Smooth muscle cell of trachea (primary cell): ENCODE data around the gene SLC25A47. TPM values are rescaled to one million over a fixed set of nuclear protein-coding genes. Genes with fewer than 3 reads are reported as not detected.

ENCODE experiments used
- total RNA-seq: library from RNA; depleted of rRNA; stranded (reverse); fragments of >200 nt; gene quantifications from 2 replicates; pipeline ENCODE4 v1.2.1, GENCODE V29; 2014

The SLC25A47 gene
- total RNA-seq, result not detected in 2 replicates

GRCh38 chr14:100323121-100323941, at the start of gene SLC25A47:
SLC25A47 (plus strand) TSS chr14:100323339; CDS start chr14:100323415, 76 bp downstream.

GRCh38 chr14:100306101-100306997, 16.8 kb upstream of the SLC25A47 start, which contains the start of gene SLC25A29:
SLC25A29 (minus strand) TSS chr14:100306444; CDS start chr14:100306232, 212 bp downstream.

GRCh38 chr14:100375963-100376735, 53.0 kb downstream of the SLC25A47 start, which contains the start of gene WDR25:
WDR25 (plus strand) TSS chr14:100376485.

Other genes with a start within 250 kb of the SLC25A47 start
- under 0.01 and 1.5 TPM in 2 replicates for gene DEGS2, start 163.7 kb upstream of the SLC25A47 start, total RNA-seq
- 39.7 and 50.0 TPM in 2 replicates for gene YY1, start 84.2 kb upstream of the SLC25A47 start, total RNA-seq
- gene SLC25A29, start 16.9 kb upstream of the SLC25A47 start, total RNA-seq, result 16.1 and 39.9 TPM in 2 replicates
- 19.6 and 25.8 TPM in 2 replicates for gene WDR25, start 53.1 kb downstream of the SLC25A47 start, total RNA-seq